Memory B cell (primary cell): ENCODE results near the gene TK1.
"Not testable (repeated sequence)": the region's sequence is repeated elsewhere in the genome, so short reads cannot be mapped to it uniquely, and the experiment has no call there.

Source experiments
- ATAC-seq: fragments of 150-1000 bp; cut with Tn5 transposase; 2 replicates; pipeline ENCODE4 v1.10.0; 2021; ENCODE audit warnings: low read depth, mild to moderate bottlenecking, moderate library complexity
- DNase-seq, 2 donors: peaks; one replicate each; pipeline ENCODE4 v3.0.0; 2022; ENCODE audit warnings: low spot score in 2 of 2
- H3K27ac Mint-ChIP-seq: one replicate; pipeline ENCODE4 v1.8.0; 2022; ENCODE audit warnings: mild to moderate bottlenecking, moderate library complexity, mixed read lengths
- H3K27me3 Mint-ChIP-seq: one replicate; pipeline ENCODE4 v1.8.0; 2022; ENCODE audit warnings: mixed read lengths
- H3K36me3 Mint-ChIP-seq: one replicate; pipeline ENCODE4 v1.8.0; 2022; ENCODE audit warnings: mild to moderate bottlenecking, mixed read lengths
- H3K4me1 Mint-ChIP-seq: one replicate; pipeline ENCODE4 v1.8.0; 2022; ENCODE audit warnings: mixed read lengths
- H3K4me3 Mint-ChIP-seq: one replicate; pipeline ENCODE4 v1.8.0; 2022; ENCODE audit warnings: mild to moderate bottlenecking, moderate library complexity, mixed read lengths
- H3K9me3 Mint-ChIP-seq: one replicate; pipeline ENCODE4 v1.8.0; 2022; ENCODE audit warnings: mixed read lengths

TK1 gene

GRCh38 chr17:78175643-78175981, 11.2 kb downstream of the TK1 start:
- no peak for DNase-seq
- Mint-ChIP-seq H3K4me1 (peaks cover 69% of the 10 kb centered on the region), H3K4me3 (no peak overlapping the region), H3K9me3 (no peaks in the 10 kb centered on the region), H3K27me3 (no peaks in the 10 kb centered on the region), H3K36me3 (peaks cover 20% of the 10 kb centered on the region), H3K27ac (peak overlapping the region; percentile 47)
- no peak for ATAC-seq

GRCh38 chr17:78174870-78175642, 11.8 kb downstream of the TK1 start:
- Mint-ChIP-seq H3K27ac (peak overlapping the region; percentile 99), H3K27me3 (no peaks in the 10 kb centered on the region), H3K9me3 (no peaks in the 10 kb centered on the region), H3K36me3 (peaks cover 20% of the 10 kb centered on the region), H3K4me1 (peaks cover 69% of the 10 kb centered on the region), H3K4me3 (peak overlapping the region; percentile 50)
- DNase-seq: no peak
- ATAC-seq: no peak

GRCh38 chr17:78174346-78174869, 12.4 kb downstream of the TK1 start:
- peak overlapping the region; percentile 85 for H3K4me3 Mint-ChIP-seq
- DNase-seq (peak in 1 of 2 donors; percentile 51), ATAC-seq (peak; percentile 26)
- no peaks in the 10 kb centered on the region for H3K27me3 Mint-ChIP-seq
- H3K27ac Mint-ChIP-seq: peak overlapping the region; percentile 99
- peaks cover 73% of the 10 kb centered on the region for H3K4me1 Mint-ChIP-seq
- no peaks in the 10 kb centered on the region for H3K9me3 Mint-ChIP-seq
- peaks cover 20% of the 10 kb centered on the region for H3K36me3 Mint-ChIP-seq

GRCh38 chr17:78173097-78173715, 13.6 kb downstream of the TK1 start:
- ATAC-seq (peak; percentile 46), DNase-seq (peak in 1 of 2 donors; percentile 50)
- H3K27ac Mint-ChIP-seq: peak overlapping the region; percentile 99
- peak overlapping the region; percentile 85 for H3K4me3 Mint-ChIP-seq
- peaks cover 20% of the 10 kb centered on the region for H3K36me3 Mint-ChIP-seq
- H3K27me3 Mint-ChIP-seq: no peaks in the 10 kb centered on the region
- H3K4me1 Mint-ChIP-seq: peaks cover 73% of the 10 kb centered on the region
- H3K9me3 Mint-ChIP-seq: no peaks in the 10 kb centered on the region

- ATAC-seq (peak; percentile 11), DNase-seq (peak in 1 of 2 donors; percentile 47)
- H3K36me3 Mint-ChIP-seq: peaks cover 20% of the 10 kb centered on the region
- peaks cover 73% of the 10 kb centered on the region for H3K4me1 Mint-ChIP-seq
- no peaks in the 10 kb centered on the region for H3K9me3 Mint-ChIP-seq
- peak overlapping the region; percentile 85 for H3K4me3 Mint-ChIP-seq
- H3K27me3 Mint-ChIP-seq: no peaks in the 10 kb centered on the region
- peak overlapping the region; percentile 99 for H3K27ac Mint-ChIP-seq
These were observed 14.4 kb downstream of the TK1 start for GRCh38 chr17:78172249-78173051.

GRCh38 chr17:78171591-78172248, 15.1 kb downstream of the TK1 start:
- H3K9me3 Mint-ChIP-seq, ATAC-seq, H3K27me3 Mint-ChIP-seq, DNase-seq: not testable (repeated sequence)
- Mint-ChIP-seq H3K36me3 (peaks cover 20% of the 10 kb centered on the region), H3K4me1 (peaks cover 69% of the 10 kb centered on the region), H3K4me3 (peak overlapping the region; percentile 85), H3K27ac (peak overlapping the region; percentile 99)

- DNase-seq (no peak), ATAC-seq (no peak)
- H3K27ac Mint-ChIP-seq: peak overlapping the region; percentile 99
- H3K4me1 Mint-ChIP-seq: peaks cover 63% of the 10 kb centered on the region
- no peaks in the 10 kb centered on the region for H3K27me3 Mint-ChIP-seq
- H3K36me3 Mint-ChIP-seq: peaks cover 20% of the 10 kb centered on the region
- H3K9me3 Mint-ChIP-seq: no peaks in the 10 kb centered on the region
- peak overlapping the region; percentile 85 for H3K4me3 Mint-ChIP-seq
These were observed 15.9 kb downstream of the TK1 start for GRCh38 chr17:78170692-78171590.

GRCh38 chr17:78168903-78169793, 17.7 kb downstream of the TK1 start:
- Mint-ChIP-seq H3K27me3 (no peaks in the 10 kb centered on the region), H3K4me3 (peak overlapping the region; percentile 85), H3K36me3 (peaks cover 20% of the 10 kb centered on the region), H3K9me3 (no peaks in the 10 kb centered on the region), H3K27ac (peak overlapping the region; percentile 99), H3K4me1 (peaks cover 48% of the 10 kb centered on the region)
- DNase-seq (peak; percentile 53 to 65), ATAC-seq (peak; percentile 52)

- Mint-ChIP-seq H3K27ac (peak within 1 kb of the TSS; percentile 99), H3K9me3 (no peaks in the 10 kb centered on the region), H3K4me3 (peak within 1 kb of the TSS; percentile 85), H3K27me3 (no peaks in the 10 kb centered on the region), H3K4me1 (peaks cover 41% of the 10 kb centered on the region), H3K36me3 (peaks cover 16% of the 10 kb centered on the region)
- DNase-seq (peak; percentile 89), ATAC-seq (peak; percentile 74)
These were observed 18.5 kb downstream of the TK1 start, which contains the start of gene SYNGR2 for GRCh38 chr17:78168242-78168902. TSS of gene SYNGR2 (plus strand) at chr17:78168581. CDS start at chr17:78168617, 36 bp downstream.

- peaks cover 21% of the 10 kb centered on the region for H3K4me1 Mint-ChIP-seq
- H3K27me3 Mint-ChIP-seq: no peaks in the 10 kb centered on the region
- no peak overlapping the region for H3K4me3 Mint-ChIP-seq
- no peak for ATAC-seq
- H3K27ac Mint-ChIP-seq: no peak overlapping the region
- peaks cover 4% of the 10 kb centered on the region for H3K36me3 Mint-ChIP-seq
- no peak for DNase-seq
- no peaks in the 10 kb centered on the region for H3K9me3 Mint-ChIP-seq
These were observed 20.4 kb downstream of the TK1 start for GRCh38 chr17:78166416-78166815.

GRCh38 chr17:78164748-78165607, 21.9 kb downstream of the TK1 start:
- Mint-ChIP-seq H3K4me1 (peaks cover 10% of the 10 kb centered on the region), H3K27ac (peak overlapping the region; percentile 47), H3K4me3 (no peak overlapping the region), H3K27me3 (no peaks in the 10 kb centered on the region), H3K9me3 (no peaks in the 10 kb centered on the region), H3K36me3 (no peaks in the 10 kb centered on the region)
- ATAC-seq: no peak
- no peak for DNase-seq
